CD14-positive monocyte (primary cell): ENCODE data around the gene TBXT. TPM values are rescaled to one million over a fixed set of nuclear protein-coding genes. Genes with fewer than 3 reads are reported as not detected.

ENCODE experiments used
- DNase-seq, 3 donors: peaks; one replicate each; pipeline ENCODE4 v3.0.0-alpha.2; 2011 to 2022
- H2AFZ ChIP-seq: 2 replicates; pipeline ENCODE4 v1.6.0; 2012; ENCODE audit warnings: mild to moderate bottlenecking, low read depth, low read length, inconsistent platforms; ENCODE audit not compliant: insufficient read depth, poor library complexity, severe bottlenecking
- H3K27ac ChIP-seq, 2 donors: 1 replicate in 1 of 2; 2 replicates in 1 of 2; pipeline ENCODE4 v1.5.1; 2012 to 2013; ENCODE audit warnings: low read length in 2 of 2, control low read depth in 1 of 2, inconsistent platforms in 1 of 2, low read depth in 1 of 2, mild to moderate bottlenecking in 1 of 2
- H3K27me3 ChIP-seq, 2 donors: one replicate each; pipeline versions ENCODE4 v1.6.0 to v1.6.1; 2011 to 2013; ENCODE audit warnings: low read length in 2 of 2; ENCODE audit not compliant: control insufficient read depth in 2 of 2, insufficient read depth in 2 of 2
- H3K36me3 ChIP-seq, 2 donors: replicated peaks in 1 of 2; 1 replicate in 1 of 2; 2 replicates in 1 of 2; pipeline versions ENCODE4 v1.5.1 to v1.6.1; 2012 to 2013; ENCODE audit warnings: low read length in 2 of 2, control low read depth in 1 of 2, inconsistent platforms in 1 of 2, mild to moderate bottlenecking in 1 of 2; ENCODE audit not compliant: insufficient read depth in 2 of 2, control insufficient read depth in 1 of 2
- H3K4me1 ChIP-seq, 2 donors: 1 replicate in 1 of 2; 2 replicates in 1 of 2; pipeline versions ENCODE4 v1.5.1 to v1.6.1; 2012 to 2013; ENCODE audit warnings: low read length in 2 of 2, control low read depth in 1 of 2, inconsistent platforms in 1 of 2, mild to moderate bottlenecking in 1 of 2, moderate library complexity in 1 of 2; ENCODE audit not compliant: insufficient read depth in 2 of 2, control insufficient read depth in 1 of 2
- H3K4me2 ChIP-seq: replicated peaks from 2 replicates; pipeline ENCODE3; 2012; ENCODE audit warnings: low read length, moderate library complexity, mild to moderate bottlenecking; ENCODE audit not compliant: poor library complexity, severe bottlenecking; ENCODE audit errors: extremely low read depth
- H3K4me3 ChIP-seq, 3 experiments: fragments of 200-600 bp in 1 of 3; sonication (generic) in 1 of 3; replicated peaks in 1 of 3; 1 replicate in 2 of 3; 2 replicates in 1 of 3; pipeline ENCODE4 v1.5.1; 2011 to 2013; ENCODE audit warnings: low read length in 3 of 3, mild to moderate bottlenecking in 3 of 3, control low read depth in 2 of 3, low read depth in 2 of 3, inconsistent platforms in 1 of 3, moderate library complexity in 1 of 3
- H3K79me2 ChIP-seq: 2 replicates; pipeline ENCODE4 v1.6.0; 2012; ENCODE audit warnings: mild to moderate bottlenecking, control low read depth, inconsistent platforms, low read length, moderate library complexity; ENCODE audit not compliant: insufficient read depth
- H3K9ac ChIP-seq: 2 replicates; pipeline ENCODE4 v1.6.0; 2017; ENCODE audit warnings: low read length, mild to moderate bottlenecking; ENCODE audit not compliant: insufficient read depth, poor library complexity, severe bottlenecking
- H3K9me3 ChIP-seq, 2 donors: replicated peaks in 1 of 2; 1 replicate in 1 of 2; 2 replicates in 1 of 2; pipeline versions ENCODE4 v1.5.1 to v1.6.1; 2012 to 2013; ENCODE audit warnings: low read length in 2 of 2, control low read depth in 1 of 2; ENCODE audit not compliant: control insufficient read depth in 1 of 2, insufficient read depth in 1 of 2
- H4K20me1 ChIP-seq: 2 replicates; pipeline ENCODE4 v1.6.0; 2012; ENCODE audit warnings: mild to moderate bottlenecking, low read length, control low read depth, moderate library complexity; ENCODE audit not compliant: insufficient read depth
- H3K27ac Mint-ChIP-seq, 7 donors: one replicate each; pipeline ENCODE4 v1.8.0; 2020; ENCODE audit warnings: mild to moderate bottlenecking in 7 of 7, mixed read lengths in 7 of 7, moderate library complexity in 6 of 7, inconsistent platforms in 2 of 7
- H3K27me3 Mint-ChIP-seq, 3 donors: one replicate each; pipeline ENCODE4 v1.8.0; 2021 to 2022; ENCODE audit warnings: low read depth in 3 of 3, mild to moderate bottlenecking in 3 of 3, mixed read lengths in 3 of 3, moderate library complexity in 3 of 3, inconsistent platforms in 1 of 3
- H3K36me3 Mint-ChIP-seq, 2 donors: one replicate each; pipeline ENCODE4 v1.8.0; 2020; ENCODE audit warnings: mixed read lengths in 2 of 2, inconsistent platforms in 1 of 2, mild to moderate bottlenecking in 1 of 2
- H3K4me1 Mint-ChIP-seq: one replicate; pipeline ENCODE4 v1.8.0; 2020; ENCODE audit warnings: mild to moderate bottlenecking, mixed read lengths
- H3K4me3 Mint-ChIP-seq, 2 donors: one replicate each; pipeline ENCODE4 v1.8.0; 2020; ENCODE audit warnings: mild to moderate bottlenecking in 2 of 2, mixed read lengths in 2 of 2, moderate library complexity in 1 of 2
- H3K9me3 Mint-ChIP-seq, 7 donors: one replicate each; pipeline ENCODE4 v1.8.0; 2020 to 2022; ENCODE audit warnings: mixed read lengths in 7 of 7, mild to moderate bottlenecking in 6 of 7, moderate library complexity in 6 of 7, inconsistent platforms in 2 of 7
- WGBS: methylation state at CpG from one replicate; pipeline ENCODE4 v1.1.5; 2013; ENCODE audit warnings: missing lambda C conversion rate; ENCODE audit not compliant: insufficient coverage; 5-methylcytosine and 5-hydroxymethylcytosine counted together
- intact Hi-C, 2 donors: fragments of 100-400 bp; cut with micrococcal nuclease; formaldehyde crosslinking; loops; one replicate each; pipeline versions ENCODE4 v1.15.0 to v1.15.1; 2023
- polyA plus RNA-seq, 3 donors: library from polyadenylated mRNA; depleted of rRNA in 1 of 3; unstranded in 2 of 3; stranded (reverse) in 1 of 3; fragments of 300-500 nt in 2 of 3; fragments of >200 nt in 1 of 3; fragmentation: Illumina TruSeq in 2 of 3; gene quantifications; 1 replicate in 2 of 3; 2 replicates in 1 of 3; pipeline ENCODE4 v1.2.3, GENCODE V29; 2012 to 2021
- TF ChIP-seq, protein P1 (sequence below): fragments of 200-600 bp; IDR thresholded peaks from one replicate; pipeline ENCODE4 v1.8.0; 2022; ENCODE audit warnings: antibody characterized with exemption, mild to moderate bottlenecking

The TBXT gene
- polyA plus RNA-seq, 3 donors: not detected

DNA sequence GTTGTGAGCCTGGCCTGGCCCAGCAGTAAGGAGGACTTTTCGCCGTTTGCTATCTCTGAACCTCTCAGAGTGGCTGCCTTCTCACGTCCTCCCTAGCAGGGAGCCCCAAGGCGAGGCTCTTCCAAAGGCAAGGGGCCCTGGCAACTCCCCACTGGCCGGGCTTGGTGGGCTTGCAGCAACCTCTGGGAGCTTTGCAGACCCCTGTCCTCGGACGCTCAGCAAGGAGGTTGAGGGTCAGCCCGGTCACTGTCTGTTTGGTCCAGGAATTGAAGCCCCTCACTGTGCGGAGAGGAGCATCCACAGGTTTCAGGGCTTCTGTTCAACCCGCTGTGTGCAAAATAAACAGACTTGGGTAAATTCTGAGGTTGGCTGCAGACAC is 28.2 kb upstream of the TBXT start:
- Histone ChIP-seq H3K27me3 (no peaks in the 10 kb centered on the region), H3K36me3 (no peaks in the 10 kb centered on the region), H2AFZ (peak overlapping the region; percentile 11), H3K4me3 (no peak overlapping the region), H3K4me2 (no peak overlapping the region), H3K4me1 (peaks cover 15% of the 10 kb centered on the region in 2 donors), H3K79me2 (no peaks in the 10 kb centered on the region), H3K9ac (no peak overlapping the region), H3K9me3 (no peaks in the 10 kb centered on the region), H3K27ac (peak overlapping the region in 1 of 2 donors; percentile 11), H4K20me1 (no peaks in the 10 kb centered on the region)
- TF ChIP-seq, protein P1, sequence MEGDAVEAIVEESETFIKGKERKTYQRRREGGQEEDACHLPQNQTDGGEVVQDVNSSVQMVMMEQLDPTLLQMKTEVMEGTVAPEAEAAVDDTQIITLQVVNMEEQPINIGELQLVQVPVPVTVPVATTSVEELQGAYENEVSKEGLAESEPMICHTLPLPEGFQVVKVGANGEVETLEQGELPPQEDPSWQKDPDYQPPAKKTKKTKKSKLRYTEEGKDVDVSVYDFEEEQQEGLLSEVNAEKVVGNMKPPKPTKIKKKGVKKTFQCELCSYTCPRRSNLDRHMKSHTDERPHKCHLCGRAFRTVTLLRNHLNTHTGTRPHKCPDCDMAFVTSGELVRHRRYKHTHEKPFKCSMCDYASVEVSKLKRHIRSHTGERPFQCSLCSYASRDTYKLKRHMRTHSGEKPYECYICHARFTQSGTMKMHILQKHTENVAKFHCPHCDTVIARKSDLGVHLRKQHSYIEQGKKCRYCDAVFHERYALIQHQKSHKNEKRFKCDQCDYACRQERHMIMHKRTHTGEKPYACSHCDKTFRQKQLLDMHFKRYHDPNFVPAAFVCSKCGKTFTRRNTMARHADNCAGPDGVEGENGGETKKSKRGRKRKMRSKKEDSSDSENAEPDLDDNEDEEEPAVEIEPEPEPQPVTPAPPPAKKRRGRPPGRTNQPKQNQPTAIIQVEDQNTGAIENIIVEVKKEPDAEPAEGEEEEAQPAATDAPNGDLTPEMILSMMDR: no peak
- Mint-ChIP-seq H3K36me3 (no peaks in the 10 kb centered on the region), H3K27ac (peak overlapping the region in 1 of 7 donors; percentile 84), H3K4me3 (no peak overlapping the region), H3K9me3 (no peaks in the 10 kb centered on the region), H3K27me3 (peaks cover 2 to 12% (median 6%) of the 10 kb centered on the region in 3 donors), H3K4me1 (peaks cover 14% of the 10 kb centered on the region)
- 90% methylated on average over 8 of the region's 10 CpGs for WGBS
- DNase-seq: no peak
- intact Hi-C loops: no loop called here

DNA sequence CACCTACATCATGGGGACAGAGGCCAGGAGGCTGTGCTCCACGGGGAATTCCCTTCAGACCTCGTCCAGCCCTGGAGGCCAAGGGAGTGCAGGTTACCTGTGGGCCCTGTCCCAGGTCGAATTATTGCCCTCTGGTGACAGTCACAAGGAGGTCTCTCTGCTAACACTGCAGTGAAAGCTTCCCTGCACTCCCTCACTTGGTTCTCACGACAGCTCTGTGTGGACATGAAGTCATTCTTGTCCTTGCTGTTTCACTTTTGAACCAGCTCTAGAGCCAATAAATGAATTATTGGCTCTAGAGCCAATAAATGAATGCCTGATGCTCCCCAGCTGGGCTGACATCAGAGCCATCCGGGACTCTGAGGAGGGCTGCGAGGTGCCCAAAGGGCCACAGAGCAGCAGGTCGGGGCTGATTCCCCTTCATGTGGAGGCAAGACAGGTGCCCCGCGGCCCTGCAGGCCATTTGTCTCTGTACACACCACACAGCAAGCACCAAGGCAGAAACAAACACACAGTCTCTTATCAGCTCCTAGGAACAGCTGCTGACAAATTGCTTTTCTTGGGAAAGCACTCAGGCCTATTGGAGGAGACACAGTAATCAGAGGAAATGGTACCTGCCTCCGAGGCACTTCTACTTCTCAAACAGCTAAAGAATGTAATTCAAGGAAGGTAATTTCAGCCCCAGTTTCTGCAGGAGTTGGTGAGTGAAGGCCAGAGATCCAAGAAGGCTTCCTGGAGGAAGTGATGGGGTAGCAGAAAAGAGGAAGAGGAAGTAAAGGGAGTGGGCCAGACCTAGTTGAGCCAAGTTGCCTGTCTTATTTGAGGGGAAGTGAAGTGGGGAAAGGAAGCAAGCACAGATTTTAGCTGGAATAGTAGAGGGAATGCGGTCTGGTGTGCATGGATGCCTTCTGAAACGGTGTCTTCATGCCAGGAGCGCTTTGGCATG is 27.5 kb upstream of the TBXT start:
- Histone ChIP-seq H3K4me2 (peak overlapping the region; percentile 4), H3K36me3 (no peaks in the 10 kb centered on the region), H4K20me1 (no peaks in the 10 kb centered on the region), H3K9ac (no peak overlapping the region), H2AFZ (peak overlapping the region; percentile 11), H3K4me1 (peaks cover 15% of the 10 kb centered on the region in 2 donors), H3K9me3 (no peaks in the 10 kb centered on the region), H3K4me3 (no peak overlapping the region), H3K27ac (peak overlapping the region; percentile 1 to 11), H3K79me2 (no peaks in the 10 kb centered on the region), H3K27me3 (no peaks in the 10 kb centered on the region)
- peaks cover 14% of the 10 kb centered on the region for H3K4me1 Mint-ChIP-seq
- 89% methylated on average over 11 of the region's 13 CpGs for WGBS
- intact Hi-C loops: no loop called here
- peaks cover 3 to 15% (median 6%) of the 10 kb centered on the region in 3 donors for H3K27me3 Mint-ChIP-seq
- H3K4me3 Mint-ChIP-seq: peak overlapping the region in 1 of 2 donors; percentile 22
- H3K27ac Mint-ChIP-seq: peak overlapping the region in 3 of 7 donors; percentile 31 to 84 (median 75)
- no peaks in the 10 kb centered on the region for H3K36me3 Mint-ChIP-seq
- TF ChIP-seq, protein P1: no peak
- H3K9me3 Mint-ChIP-seq: no peaks in the 10 kb centered on the region
- peak; percentile 48 to 79 (median 76) for DNase-seq
